NK-92 treated with Interleukin-12 subunit alpha and Interleukin-12 subunit beta, amount 100 ng/mL, for 24 hours (cell line): ENCODE results near the gene DGKB.

ENCODE experiments used
- DNase-seq: peaks from one replicate; lab custom pipeline; 2025; lab: John Stamatoyannopoulos, UW

The DGKB gene

GRCh38 chr7:14821757-14822480 lies 80.6 kb downstream of the DGKB start:
- DNase-seq: no peak

- no peak for DNase-seq
These were observed 83.7 kb downstream of the DGKB start for GRCh38 chr7:14818871-14819270.

- no peak for DNase-seq
These were observed 84.5 kb downstream of the DGKB start for GRCh38 chr7:14817829-14818614.

- DNase-seq: no peak
These were observed 95.0 kb downstream of the DGKB start for GRCh38 chr7:14807507-14807906.

- DNase-seq: no peak
These were observed 95.7 kb downstream of the DGKB start for GRCh38 chr7:14806891-14807290.

GRCh38 chr7:14805105-14805719 lies 97.3 kb downstream of the DGKB start:
- no peak for DNase-seq

GRCh38 chr7:14800664-14801063 lies 101.9 kb downstream of the DGKB start:
- no peak for DNase-seq

GRCh38 chr7:14793151-14793550 lies 109.4 kb downstream of the DGKB start:
- no peak for DNase-seq

GRCh38 chr7:14787551-14787950 lies 115.0 kb downstream of the DGKB start:
- no peak for DNase-seq

GRCh38 chr7:14786314-14786895 lies 116.1 kb downstream of the DGKB start:
- DNase-seq: no peak

GRCh38 chr7:14777806-14778205 lies 124.7 kb downstream of the DGKB start:
- DNase-seq: no peak

- no peak for DNase-seq
These were observed 126.3 kb downstream of the DGKB start for GRCh38 chr7:14776266-14776665.

- DNase-seq: no peak
These were observed 128.8 kb downstream of the DGKB start for GRCh38 chr7:14773729-14774271.

- DNase-seq: no peak
These were observed 131.9 kb downstream of the DGKB start for GRCh38 chr7:14770614-14771013.

GRCh38 chr7:14769261-14769660 lies 133.3 kb downstream of the DGKB start:
- no peak for DNase-seq

GRCh38 chr7:14767716-14768425 lies 134.7 kb downstream of the DGKB start:
- no peak for DNase-seq

- DNase-seq: no peak
These were observed 135.8 kb downstream of the DGKB start for GRCh38 chr7:14766747-14767146.

- DNase-seq: no peak
These were observed 136.8 kb downstream of the DGKB start for GRCh38 chr7:14765731-14766130.

GRCh38 chr7:14762561-14762960 lies 140.0 kb downstream of the DGKB start:
- no peak for DNase-seq

GRCh38 chr7:14761510-14762296 lies 140.8 kb downstream of the DGKB start:
- no peak for DNase-seq
